Measurements from ENCODE around the gene PPIB.

DNA sequence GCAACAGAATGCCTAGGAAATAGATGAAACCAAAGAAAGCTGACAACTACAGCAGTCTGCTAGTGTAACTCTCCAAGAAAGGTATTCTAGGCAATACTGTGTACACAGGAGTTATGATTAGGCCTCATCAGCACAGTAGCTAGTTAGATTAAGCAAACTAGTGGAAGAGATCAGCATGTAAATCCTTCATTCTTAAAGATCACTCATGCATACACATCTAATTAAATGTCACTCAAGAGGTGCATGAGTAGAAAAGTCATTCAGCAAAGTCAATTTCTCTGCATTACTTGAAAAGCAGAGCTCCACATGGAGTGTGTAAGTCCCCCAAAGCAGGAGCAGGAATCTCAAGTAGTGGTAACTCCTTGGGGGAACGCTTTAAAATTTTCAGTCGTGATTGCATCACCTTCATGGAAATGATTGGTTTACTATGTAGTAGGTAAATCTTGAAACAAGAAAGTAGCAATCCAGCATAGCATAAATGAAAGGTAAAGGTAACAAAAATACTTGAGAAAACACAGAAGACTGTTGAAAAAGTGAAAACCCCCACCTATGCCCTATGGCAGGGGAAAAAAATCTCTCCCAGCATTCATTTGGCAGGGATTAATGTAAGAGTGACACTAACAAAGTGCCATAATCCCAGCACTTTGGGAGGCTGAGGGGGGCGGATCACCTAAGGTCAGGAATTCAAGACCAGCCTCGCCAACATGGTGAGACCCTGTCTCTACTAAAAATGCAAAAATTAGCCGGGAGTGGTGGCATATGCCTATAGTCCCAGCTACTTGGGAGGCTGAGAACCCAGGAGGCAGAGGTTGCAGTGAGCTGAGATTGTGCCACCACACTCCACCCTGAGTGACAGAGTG lies 29.4 kb upstream of the PPIB start:
- TF ChIP-seq BHLHE40 (IDR thresholded peaks at IDR 0.05; ENCODE audit: borderline replicate concordance) = no peak
- no peak for TF ChIP-seq CTBP1 (IDR thresholded peaks at IDR 0.05; ENCODE audit: borderline replicate concordance)
- TF ChIP-seq SUZ12 (IDR thresholded peaks at IDR 0.05) = no peak
- TF ChIP-seq L3MBTL2 (conservative IDR thresholded peaks at IDR 0.05) = no peak
- TF ChIP-seq, protein P1, sequence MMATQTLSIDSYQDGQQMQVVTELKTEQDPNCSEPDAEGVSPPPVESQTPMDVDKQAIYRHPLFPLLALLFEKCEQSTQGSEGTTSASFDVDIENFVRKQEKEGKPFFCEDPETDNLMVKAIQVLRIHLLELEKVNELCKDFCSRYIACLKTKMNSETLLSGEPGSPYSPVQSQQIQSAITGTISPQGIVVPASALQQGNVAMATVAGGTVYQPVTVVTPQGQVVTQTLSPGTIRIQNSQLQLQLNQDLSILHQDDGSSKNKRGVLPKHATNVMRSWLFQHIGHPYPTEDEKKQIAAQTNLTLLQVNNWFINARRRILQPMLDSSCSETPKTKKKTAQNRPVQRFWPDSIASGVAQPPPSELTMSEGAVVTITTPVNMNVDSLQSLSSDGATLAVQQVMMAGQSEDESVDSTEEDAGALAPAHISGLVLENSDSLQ (IDR thresholded peaks at IDR 0.05) = no peak
- TF ChIP-seq LEF1 (IDR thresholded peaks at IDR 0.05; ENCODE audit: borderline replicate concordance) = no peak
- TF ChIP-seq NFRKB (IDR thresholded peaks at IDR 0.05) = no peak
- no peak for TF ChIP-seq SP1 (IDR thresholded peaks at IDR 0.05)
- TF ChIP-seq ARNT (IDR thresholded peaks at IDR 0.05) = no peak
- TF ChIP-seq FOXK2 (IDR thresholded peaks at IDR 0.05) = no peak
